ENCODE measurements around the gene SPAG8.

Gene SPAG8

GRCh38 chr9:35835766-35836165 lies 23.7 kb upstream of the SPAG8 start:
- no peak for DNase-seq

- no peak for DNase-seq
These were observed 23.2 kb upstream of the SPAG8 start for GRCh38 chr9:35835216-35835632.

- no peak for DNase-seq
These were observed 22.5 kb upstream of the SPAG8 start for GRCh38 chr9:35834260-35835215.

GRCh38 chr9:35832814-35833213 lies 20.8 kb upstream of the SPAG8 start:
- DNase-seq: no peak

GRCh38 chr9:35831040-35831439 lies 19.0 kb upstream of the SPAG8 start:
- DNase-seq: no peak

GRCh38 chr9:35829764-35830096 lies 17.7 kb upstream of the SPAG8 start:
- no peak for DNase-seq

- DNase-seq: peak; percentile 90
These were observed 17.2 kb upstream of the SPAG8 start, which contains the start of gene TMEM8B for GRCh38 chr9:35829084-35829763. Gene TMEM8B, plus strand, starts transcription at chr9:35829228. Its CDS starts 220 bp downstream, at chr9:35829448.

- DNase-seq: peak; percentile 49
These were observed 16.6 kb upstream of the SPAG8 start, which contains the start of gene FAM221B for GRCh38 chr9:35828716-35829083. Gene FAM221B, minus strand, starts transcription at chr9:35828732. Its CDS starts 2,571 bp downstream, at chr9:35826161.

GRCh38 chr9:35827486-35827885 lies 15.4 kb upstream of the SPAG8 start:
- no peak for DNase-seq

- DNase-seq: peak; percentile 73
These were observed 14.1 kb upstream of the SPAG8 start for GRCh38 chr9:35826071-35826701.

GRCh38 chr9:35822926-35823325 lies 10.9 kb upstream of the SPAG8 start:
- DNase-seq: no peak

GRCh38 chr9:35820076-35820475 lies 8.0 kb upstream of the SPAG8 start:
- DNase-seq: no peak

GRCh38 chr9:35818341-35818740 lies 6.3 kb upstream of the SPAG8 start:
- no peak for DNase-seq

GRCh38 chr9:35816708-35817107 lies 4.6 kb upstream of the SPAG8 start:
- no peak for DNase-seq

GRCh38 chr9:35814841-35815543 lies 2.9 kb upstream of the SPAG8 start, which contains the start of gene HINT2:
Gene HINT2, minus strand, starts transcription at chr9:35815042. Its CDS starts 63 bp downstream, at chr9:35814979.
- DNase-seq: peak; percentile 100

- DNase-seq: peak; percentile 75
These were observed 2.2 kb upstream of the SPAG8 start for GRCh38 chr9:35814106-35814840.

GRCh38 chr9:35813434-35814105 lies 1.5 kb upstream of the SPAG8 start:
- DNase-seq: peak; percentile 28

GRCh38 chr9:35811381-35812024 lies 559 bp downstream of the SPAG8 start:
- no peak for DNase-seq

GRCh38 chr9:35810122-35810521 lies 1.9 kb downstream of the SPAG8 start:
- no peak for DNase-seq

GRCh38 chr9:35808433-35808832 lies 3.6 kb downstream of the SPAG8 start:
- no peak for DNase-seq

GRCh38 chr9:35806101-35806500 lies 6.0 kb downstream of the SPAG8 start:
- DNase-seq: no peak

Measured in NCI-H1092 treated with DMSO at 0.1 percent for 48 hours (cell line).